ENCODE results near the gene U2SURP. TPM values are rescaled to one million over a fixed set of nuclear protein-coding genes. Genes with fewer than 3 reads are reported as not detected.
A peak's percentile ranks its signal among the peaks of the same experiment; 100 is the strongest.

The U2SURP gene
- total RNA-seq, 1 donor from 2014 or later = 68.6 TPM

DNA sequence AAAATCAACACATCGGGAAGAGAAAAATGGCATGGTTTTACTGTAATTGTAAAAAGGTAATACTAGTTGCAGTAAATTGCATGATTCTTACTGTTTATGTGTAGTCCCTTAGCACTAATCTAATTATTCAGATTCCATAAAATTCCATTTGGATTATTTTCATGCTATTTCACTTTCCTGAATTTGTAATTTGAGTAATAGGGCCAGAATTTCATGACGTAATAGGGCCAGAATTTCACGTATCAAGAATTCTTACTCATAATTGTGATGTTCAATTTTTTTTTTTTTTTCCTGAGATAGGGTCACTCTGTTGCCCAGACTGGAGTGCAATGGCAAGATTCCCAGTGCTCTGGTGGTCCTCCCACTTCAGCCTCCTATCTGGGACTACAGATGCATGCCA is 2.9 kb upstream of the U2SURP start:
- no peaks in the 10 kb centered on the region for H3K9me3 ChIP-seq
- H3K27ac ChIP-seq = no peak overlapping the region
- H3K4me3 ChIP-seq = no peak overlapping the region
- TF ChIP-seq, protein P1, sequence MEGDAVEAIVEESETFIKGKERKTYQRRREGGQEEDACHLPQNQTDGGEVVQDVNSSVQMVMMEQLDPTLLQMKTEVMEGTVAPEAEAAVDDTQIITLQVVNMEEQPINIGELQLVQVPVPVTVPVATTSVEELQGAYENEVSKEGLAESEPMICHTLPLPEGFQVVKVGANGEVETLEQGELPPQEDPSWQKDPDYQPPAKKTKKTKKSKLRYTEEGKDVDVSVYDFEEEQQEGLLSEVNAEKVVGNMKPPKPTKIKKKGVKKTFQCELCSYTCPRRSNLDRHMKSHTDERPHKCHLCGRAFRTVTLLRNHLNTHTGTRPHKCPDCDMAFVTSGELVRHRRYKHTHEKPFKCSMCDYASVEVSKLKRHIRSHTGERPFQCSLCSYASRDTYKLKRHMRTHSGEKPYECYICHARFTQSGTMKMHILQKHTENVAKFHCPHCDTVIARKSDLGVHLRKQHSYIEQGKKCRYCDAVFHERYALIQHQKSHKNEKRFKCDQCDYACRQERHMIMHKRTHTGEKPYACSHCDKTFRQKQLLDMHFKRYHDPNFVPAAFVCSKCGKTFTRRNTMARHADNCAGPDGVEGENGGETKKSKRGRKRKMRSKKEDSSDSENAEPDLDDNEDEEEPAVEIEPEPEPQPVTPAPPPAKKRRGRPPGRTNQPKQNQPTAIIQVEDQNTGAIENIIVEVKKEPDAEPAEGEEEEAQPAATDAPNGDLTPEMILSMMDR (IDR thresholded peaks at IDR 0.05) = no peak
- intact Hi-C loops (cut with DNase I) = no loop called here
- peaks cover 4 to 20% of the 10 kb centered on the region in 2 donors for H3K4me1 ChIP-seq
- H3K36me3 ChIP-seq = no peaks in the 10 kb centered on the region
- H3K27me3 ChIP-seq = no peaks in the 10 kb centered on the region
- no peak for DNase-seq (ENCODE audit: low spot score in 2 of 2)

DNA sequence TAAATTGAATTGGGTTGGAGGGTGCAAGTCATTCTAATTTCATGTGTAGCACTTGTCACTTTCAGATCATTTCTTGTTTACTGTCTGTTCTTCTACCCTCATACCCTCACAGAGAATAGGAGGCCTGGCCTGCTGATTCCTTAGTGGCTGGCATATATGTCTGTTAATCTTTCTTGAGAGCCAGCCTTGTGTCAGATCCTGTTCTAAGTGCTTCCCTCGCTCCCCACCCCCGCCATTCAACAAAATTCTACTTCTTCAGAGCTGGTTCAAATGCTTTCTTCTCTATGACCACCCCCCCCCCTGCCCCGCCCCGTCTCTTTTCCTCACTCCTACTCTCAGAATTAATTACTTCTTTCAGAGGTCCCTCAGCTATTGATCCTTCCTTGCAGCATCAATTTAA is 1.5 kb upstream of the U2SURP start:
- Histone ChIP-seq H3K27ac (peak overlapping the region; percentile 93), H3K9me3 (no peaks in the 10 kb centered on the region), H3K4me1 (peaks cover 4 to 24% of the 10 kb centered on the region in 2 donors), H3K36me3 (no peaks in the 10 kb centered on the region), H3K27me3 (no peaks in the 10 kb centered on the region), H3K4me3 (peak overlapping the region in 1 of 2 donors; percentile 94)
- intact Hi-C loops (cut with DNase I) = loop anchor here (2.0 to 5.0 kb wide), 4 partner anchors 278 to 1123 kb away; partner anchors contain the start of genes ATP1B3, ATR, PLS1 and TRPC1
- no peak for DNase-seq (ENCODE audit: low spot score in 2 of 2)
- TF ChIP-seq, protein P1 (IDR thresholded peaks at IDR 0.05) = no peak

GRCh38 chr3:143000528-143000927 is 842 bp upstream of the U2SURP start:
- H3K9me3 ChIP-seq = no peaks in the 10 kb centered on the region
- H3K27ac ChIP-seq = peak overlapping the region; percentile 93
- intact Hi-C loops (cut with DNase I) = loop anchor here (2.0 to 5.0 kb wide), 4 partner anchors 278 to 1123 kb away; partner anchors contain the start of genes ATP1B3, ATR, PLS1 and TRPC1
- no peaks in the 10 kb centered on the region for H3K36me3 ChIP-seq
- peaks cover 4 to 28% of the 10 kb centered on the region in 2 donors for H3K4me1 ChIP-seq
- peak overlapping the region; percentile 93 to 94 for H3K4me3 ChIP-seq
- no peak for DNase-seq (ENCODE audit: low spot score in 2 of 2)
- TF ChIP-seq, protein P1 (IDR thresholded peaks at IDR 0.05) = no peak
- H3K27me3 ChIP-seq = no peaks in the 10 kb centered on the region

- no peaks in the 10 kb centered on the region for H3K36me3 ChIP-seq
- DNase-seq (ENCODE audit: low spot score in 2 of 2) = peak in 1 of 2 donors; percentile 12
- intact Hi-C loops (cut with DNase I) = loop anchor here (1.0 to 5.0 kb wide), 5 partner anchors 279 to 1124 kb away; partner anchors contain the start of genes ATP1B3, ATR, PLS1 and TRPC1
- H3K27me3 ChIP-seq = no peaks in the 10 kb centered on the region
- H3K4me1 ChIP-seq = peaks cover 4 to 28% of the 10 kb centered on the region in 2 donors
- no peaks in the 10 kb centered on the region for H3K9me3 ChIP-seq
- peak overlapping the region; percentile 93 to 94 for H3K4me3 ChIP-seq
- TF ChIP-seq, protein P1 (IDR thresholded peaks at IDR 0.05) = no peak
- H3K27ac ChIP-seq = peak overlapping the region; percentile 93
These were observed 369 bp upstream of the U2SURP start for GRCh38 chr3:143001034-143001368.

DNA sequence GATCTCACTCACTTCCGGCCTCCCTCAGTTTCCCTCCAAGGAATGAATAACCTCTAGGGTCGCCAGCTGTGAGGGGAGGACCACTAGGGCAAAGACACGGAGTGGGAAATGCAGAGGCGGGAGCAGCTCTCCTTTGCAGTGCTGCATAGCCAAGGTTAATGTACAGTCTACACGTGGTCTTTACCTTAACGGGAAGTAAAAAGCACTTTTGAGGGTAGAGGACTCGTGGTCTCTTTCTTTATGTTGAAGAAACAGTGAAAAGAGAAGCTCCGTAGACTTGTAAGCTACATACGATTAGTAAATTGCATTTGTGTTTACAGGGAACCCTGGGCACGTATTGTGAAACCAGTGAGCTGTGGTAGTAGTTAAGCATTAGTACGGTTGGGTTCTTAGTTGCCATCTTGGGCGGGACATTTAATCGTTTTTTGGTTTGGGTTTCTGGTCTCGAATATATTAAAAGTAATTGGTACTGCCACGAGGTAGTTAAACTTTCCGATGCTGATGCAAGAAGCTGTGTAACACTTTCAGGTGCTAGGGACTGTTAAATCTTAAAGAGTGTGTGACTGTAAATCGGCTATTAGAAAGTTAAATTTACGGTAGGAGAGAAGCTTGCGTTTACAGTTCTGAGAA is 828 bp downstream of the U2SURP start:
- Histone ChIP-seq H3K4me3 (peak overlapping the region; percentile 93 to 94), H3K4me1 (peaks cover 4 to 28% of the 10 kb centered on the region in 2 donors), H3K36me3 (no peaks in the 10 kb centered on the region), H3K27me3 (no peaks in the 10 kb centered on the region), H3K9me3 (no peaks in the 10 kb centered on the region), H3K27ac (peak overlapping the region; percentile 93)
- TF ChIP-seq, protein P1 (IDR thresholded peaks at IDR 0.05) = no peak
- intact Hi-C loops (cut with DNase I) = loop anchor here (5.0 kb wide), 3 partner anchors 280 to 1125 kb away; partner anchors contain the start of genes ATP1B3, PLS1 and TRPC1
- DNase-seq (ENCODE audit: low spot score in 2 of 2) = no peak

Data from ascending aorta (tissue), 2 donors.